Stimulated activated CD8-positive, alpha-beta memory T cell treated with anti-CD3 and anti-CD28 coated beads, Interleukin-15, amount 100 ng/mL, for 4 hours (primary cell): Measurements from ENCODE around the gene MED12L.

Experiments used
- DNase-seq, 2 donors: peaks; one replicate each; pipeline ENCODE4 v3.0.0-alpha.2; 2020; ENCODE audit warnings: low read depth in 2 of 2

Gene MED12L

DNA sequence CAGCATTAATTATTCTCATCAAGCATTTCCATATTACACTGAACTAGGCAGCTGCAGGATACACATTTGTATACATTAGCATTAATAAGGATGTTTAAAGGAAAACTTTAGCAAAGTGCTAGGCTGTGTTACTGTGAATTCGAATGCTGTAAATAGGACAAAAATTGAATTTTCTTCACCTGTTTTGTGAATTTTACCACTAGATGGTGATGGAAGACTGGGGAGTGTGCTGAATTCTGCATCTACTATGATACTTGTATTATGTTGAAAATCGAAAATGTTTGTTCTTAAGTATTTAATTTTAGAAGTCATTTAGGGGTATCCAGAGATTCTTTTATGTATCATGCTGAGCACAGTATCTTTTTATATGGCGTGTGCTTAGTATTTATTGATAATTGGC, 205.2 kb downstream of the MED12L start:
- DNase-seq = no peak

DNA sequence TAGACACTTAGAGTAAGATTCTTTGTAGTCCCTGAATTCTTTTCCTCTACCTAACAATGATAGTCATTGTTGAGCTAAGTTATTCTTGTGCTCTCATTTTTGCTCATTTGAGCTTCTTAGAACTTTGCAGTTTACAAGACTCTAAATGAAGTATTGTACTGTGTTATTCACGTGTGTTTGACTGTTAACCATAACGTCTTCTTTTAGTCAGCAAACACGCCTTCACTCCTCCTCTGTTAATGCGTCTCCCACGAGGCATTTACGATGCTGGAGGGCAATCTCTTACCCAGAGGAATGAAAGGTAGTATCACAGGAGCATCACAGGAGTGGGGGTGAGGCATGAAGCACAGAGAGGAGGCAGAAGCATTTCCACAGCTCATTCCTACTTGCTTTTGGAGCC, 207.7 kb downstream of the MED12L start:
- no peak for DNase-seq

- no peak for DNase-seq
Measured at GRCh38 chr3:151296226-151296625, 210.8 kb downstream of the MED12L start.

DNA sequence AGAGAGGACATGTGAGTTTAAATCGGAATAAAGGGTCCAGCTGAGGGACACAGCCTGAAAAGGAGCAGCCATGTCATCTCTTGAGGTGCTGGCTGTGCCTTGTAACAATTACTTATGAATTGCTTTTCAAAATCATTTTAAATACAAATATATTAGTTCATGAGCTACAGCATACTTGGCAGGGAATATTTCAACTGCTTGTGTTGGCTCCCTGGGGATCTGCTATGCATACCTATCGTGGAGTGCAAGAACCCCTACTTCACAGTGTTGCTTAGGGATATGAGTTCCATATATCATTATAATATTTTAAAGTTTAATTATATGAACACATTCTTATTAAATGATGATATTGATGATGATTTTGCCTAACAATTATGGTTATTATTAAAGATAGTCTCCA, 212.0 kb downstream of the MED12L start:
- DNase-seq = no peak

GRCh38 chr3:151299006-151299405, 213.5 kb downstream of the MED12L start:
- DNase-seq = no peak

GRCh38 chr3:151300539-151300938, 215.1 kb downstream of the MED12L start:
- DNase-seq = no peak

DNA sequence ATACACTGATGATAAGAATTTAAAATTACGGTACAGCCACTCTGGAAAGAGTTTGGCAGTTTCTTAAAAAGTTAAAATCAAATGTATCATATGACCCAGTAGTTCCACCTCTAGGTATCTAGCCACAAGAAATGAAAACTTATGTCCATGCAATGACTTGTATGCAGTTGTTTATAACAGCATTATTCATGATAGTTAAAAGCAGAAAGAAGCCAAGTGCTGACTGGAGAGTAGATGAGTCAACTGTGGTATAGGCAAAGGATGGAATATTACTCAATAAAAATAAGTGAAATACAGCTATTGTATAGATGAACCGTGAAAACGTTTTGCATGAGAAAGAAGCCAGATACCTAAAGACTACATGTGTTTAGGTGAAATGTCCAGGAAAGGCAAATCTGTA, 216.3 kb downstream of the MED12L start:
- no peak for DNase-seq

DNA sequence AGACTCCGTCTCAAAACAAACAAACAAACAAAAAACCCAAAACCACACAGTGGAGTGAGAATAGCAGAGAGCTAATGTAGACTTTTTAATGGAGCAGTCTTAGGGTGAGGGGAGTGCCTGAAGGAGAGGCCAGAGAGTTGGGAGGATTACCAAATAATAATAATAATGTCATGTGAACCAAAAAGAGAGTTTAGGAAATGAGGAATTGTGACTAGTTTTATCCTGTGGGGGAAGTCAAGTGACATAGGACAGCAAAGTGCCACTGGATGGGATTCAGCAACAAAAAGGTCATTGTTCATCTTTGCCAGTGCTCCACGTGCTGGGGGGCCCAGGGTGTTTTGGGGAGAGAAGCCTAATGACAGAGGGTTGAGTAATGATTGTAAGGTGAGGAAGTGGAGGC, 218.3 kb downstream of the MED12L start:
- no peak for DNase-seq

DNA sequence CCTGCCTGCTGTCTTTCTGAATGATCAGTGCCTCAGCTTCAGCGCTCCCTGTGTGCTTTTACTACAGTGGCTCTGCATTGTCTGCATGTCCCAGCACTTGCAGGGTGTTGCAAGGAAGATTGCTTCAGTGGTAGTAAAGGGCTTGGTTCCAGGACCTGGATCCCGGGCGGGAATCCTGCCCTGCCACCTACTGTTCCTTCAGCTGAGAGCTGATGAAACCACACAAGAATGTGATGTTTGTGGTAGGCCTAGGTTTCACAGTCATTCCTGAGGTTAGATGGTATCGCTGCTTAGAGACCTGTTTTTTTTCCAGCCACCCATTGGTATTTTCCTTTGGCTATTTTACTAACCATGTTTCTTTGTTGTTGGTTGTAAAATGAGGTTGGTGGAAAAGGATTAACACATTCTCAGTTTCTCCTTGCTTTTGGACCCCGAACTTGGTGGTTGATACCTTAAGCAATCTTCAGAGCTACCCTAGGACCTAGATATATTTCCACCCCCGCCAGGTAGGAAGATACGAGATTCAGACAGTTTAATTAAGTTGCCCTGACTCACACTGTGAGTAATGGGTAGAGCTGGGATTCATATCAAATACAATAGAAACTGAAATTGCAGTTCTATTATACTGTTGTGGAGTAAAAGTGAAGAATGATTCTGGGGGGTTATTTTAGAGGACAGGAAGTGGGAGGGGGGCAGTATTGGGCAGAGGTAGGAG, 219.8 kb downstream of the MED12L start:
- DNase-seq = no peak

GRCh38 chr3:151305775-151306151, 220.3 kb downstream of the MED12L start:
- DNase-seq = no peak

DNA sequence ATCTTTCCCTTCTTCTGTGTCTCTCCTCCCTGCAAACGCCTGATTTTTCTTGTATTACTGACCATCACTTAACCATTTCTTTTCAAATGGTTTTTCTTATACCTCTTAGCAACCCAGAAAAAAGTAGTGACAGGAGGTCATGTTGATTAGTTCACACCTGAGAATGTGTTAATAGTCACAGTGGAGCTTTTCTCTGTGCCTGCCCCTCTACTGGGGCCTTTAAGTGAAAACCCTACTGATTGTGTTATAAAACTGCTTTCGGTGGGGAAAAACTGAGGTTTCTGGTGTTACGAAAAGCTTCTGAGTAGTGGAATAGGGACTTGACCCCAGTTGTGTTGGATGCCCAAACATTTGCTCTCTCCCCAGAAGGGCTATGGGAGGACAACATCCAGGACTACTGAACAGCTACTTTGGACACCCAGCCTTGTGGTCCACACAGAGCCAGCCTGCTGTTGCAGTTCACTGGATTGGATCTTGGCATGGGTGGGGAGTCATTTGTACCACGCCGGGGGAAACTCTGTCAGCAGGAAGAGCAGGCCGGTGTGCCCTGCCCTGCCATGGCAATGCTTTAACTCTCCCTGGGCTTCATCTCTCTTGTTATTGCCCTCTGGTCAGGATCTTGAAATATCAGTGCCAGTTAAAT, 220.8 kb downstream of the MED12L start:
- DNase-seq = no peak

GRCh38 chr3:151307131-151307530, 221.7 kb downstream of the MED12L start:
- DNase-seq = no peak

DNA sequence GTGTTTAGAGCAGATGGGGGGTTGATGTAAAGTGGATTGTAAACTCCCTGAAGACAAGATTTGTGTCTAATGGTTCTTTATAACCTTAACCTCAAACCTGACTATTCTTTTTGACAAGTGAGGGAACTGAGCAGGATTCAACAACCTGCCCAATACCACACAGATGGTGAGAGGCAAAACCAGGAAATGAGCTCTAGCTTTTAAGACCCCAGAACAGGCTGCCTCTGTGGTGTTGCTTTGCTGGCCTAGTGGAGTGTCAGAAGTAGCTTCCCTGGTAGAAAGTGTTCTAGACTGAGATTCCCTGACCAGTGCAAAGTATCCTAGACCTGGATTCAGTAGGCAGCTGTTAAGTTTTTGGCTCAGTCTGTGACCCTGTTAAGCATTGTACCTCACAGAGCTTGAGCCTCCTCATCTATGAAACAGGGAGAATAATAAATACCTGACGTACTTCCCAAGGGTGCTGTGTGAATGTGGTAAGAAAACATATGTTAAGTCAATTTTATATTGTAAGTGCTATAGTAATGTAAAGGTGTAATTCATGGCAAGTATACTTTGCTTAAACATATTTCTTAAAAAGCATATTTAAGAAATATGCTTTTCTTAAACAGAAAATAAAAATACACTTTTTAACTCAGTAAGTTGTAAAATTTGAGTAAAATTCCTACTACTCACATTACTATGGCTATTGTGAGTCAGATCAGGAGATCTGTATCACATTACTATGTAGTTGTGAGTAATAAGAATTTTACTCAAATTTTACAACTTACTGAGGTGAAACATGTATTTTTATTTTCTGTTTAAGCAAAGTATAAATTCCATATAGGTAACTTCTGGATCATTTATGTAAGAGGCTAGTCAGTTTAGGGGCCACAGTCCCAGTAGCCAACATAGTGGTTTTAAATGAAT, 222.4 kb downstream of the MED12L start:
- DNase-seq = no peak

GRCh38 chr3:151309566-151309965, 224.1 kb downstream of the MED12L start:
- no peak for DNase-seq

DNA sequence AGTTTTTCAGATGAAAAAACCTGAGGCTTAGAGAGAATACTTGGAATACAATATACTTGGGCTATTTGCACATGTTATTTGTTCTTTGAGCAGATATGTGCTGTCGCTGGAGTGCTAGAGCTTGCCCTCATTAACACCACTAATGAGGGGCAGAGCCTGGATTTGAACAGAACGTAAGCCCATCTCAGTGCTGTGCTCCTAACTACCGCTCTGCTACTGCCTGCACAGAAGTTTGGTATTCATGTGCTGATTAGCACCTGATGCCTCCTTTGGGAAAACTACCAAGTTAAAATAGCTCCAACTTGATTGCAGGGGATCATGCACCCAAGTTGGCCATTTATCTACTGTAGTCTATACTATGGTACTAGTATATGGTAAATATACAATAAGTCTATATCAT, 227.5 kb downstream of the MED12L start:
- DNase-seq = no peak

DNA sequence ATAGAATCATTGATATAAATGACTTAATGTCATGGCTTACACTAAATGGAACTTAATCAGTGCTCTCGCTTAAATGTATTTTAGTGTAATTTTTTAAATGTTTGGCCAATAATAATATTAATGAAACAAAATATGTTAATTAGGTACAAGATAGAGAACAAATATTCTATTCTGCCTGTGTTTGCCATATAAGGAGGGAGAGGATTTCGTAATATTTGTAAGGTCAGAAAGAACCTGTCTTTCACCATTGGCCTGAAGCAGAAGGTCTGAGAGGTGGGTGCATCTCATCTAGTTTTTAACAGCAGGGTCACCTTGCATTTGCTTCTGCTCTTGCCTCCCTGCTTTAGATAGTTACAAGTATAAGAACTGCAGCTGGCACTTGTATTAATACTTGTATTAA, 228.7 kb downstream of the MED12L start:
- DNase-seq = no peak

- DNase-seq = no peak
Measured at GRCh38 chr3:151314593-151314992, 229.1 kb downstream of the MED12L start.

DNA sequence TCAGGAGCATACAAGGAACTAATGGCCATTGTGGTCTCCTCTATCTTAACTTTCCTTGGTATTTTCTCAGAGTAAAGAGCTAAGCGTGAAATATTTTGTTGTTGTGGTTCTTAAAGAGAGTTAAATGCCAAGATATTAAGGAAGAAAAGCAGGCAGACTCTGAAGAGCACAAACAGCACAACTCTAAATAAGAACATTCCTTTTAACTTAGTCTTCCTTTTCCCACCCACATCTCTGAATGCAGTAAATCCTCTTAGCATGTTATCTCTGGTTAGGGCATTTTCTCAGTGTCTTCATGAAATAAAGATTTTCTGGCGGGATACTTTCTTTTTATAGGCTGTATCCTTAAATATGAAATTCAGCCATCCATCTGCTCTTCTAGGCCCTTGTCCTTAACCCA, 229.7 kb downstream of the MED12L start:
- DNase-seq = no peak

- DNase-seq = no peak
Measured at GRCh38 chr3:151315846-151316245, 230.4 kb downstream of the MED12L start.

DNA sequence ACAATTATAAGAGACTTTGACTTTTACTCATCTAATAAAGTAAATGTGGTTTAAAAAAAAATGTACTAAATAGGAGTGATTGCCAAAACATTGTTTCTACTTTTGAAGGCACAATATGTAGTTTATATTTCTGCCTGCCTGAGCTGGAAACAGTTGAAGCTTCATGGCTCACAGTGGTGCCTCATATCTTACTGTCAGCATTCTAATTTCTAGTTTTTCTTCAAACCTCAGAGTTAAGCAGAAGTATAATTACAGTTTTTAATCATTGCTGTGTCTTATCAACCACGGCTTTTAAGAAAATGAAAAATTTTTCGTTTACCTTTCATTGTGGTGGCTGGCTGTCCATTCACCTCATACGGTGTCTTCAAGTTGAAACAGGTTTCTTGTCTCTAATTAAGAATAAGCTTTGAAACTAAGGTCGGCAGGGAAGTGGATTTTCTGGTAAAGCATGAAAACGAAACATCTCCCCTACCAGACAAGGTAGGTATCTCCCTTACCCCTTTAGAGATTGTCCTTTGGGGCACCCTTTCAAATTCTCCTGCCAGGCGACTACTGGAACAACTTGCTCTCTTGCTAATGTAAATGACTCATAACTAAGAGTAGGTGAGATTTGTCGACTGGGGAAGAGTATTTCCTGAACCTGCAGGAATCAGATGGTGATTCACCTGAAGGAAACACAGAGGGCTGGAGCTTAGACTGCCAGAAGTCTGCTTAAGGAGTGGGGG, 231.0 kb downstream of the MED12L start, which contains the start of gene GPR87:
GPR87 (minus strand) TSS at position 554 of the 725 bp plus-strand sequence. CDS start 16,720 bp downstream, outside the sequence.
- DNase-seq = no peak

- DNase-seq = no peak
Measured at GRCh38 chr3:151318313-151318712, 232.8 kb downstream of the MED12L start.

GRCh38 chr3:151318991-151319390, 233.5 kb downstream of the MED12L start:
- no peak for DNase-seq
